ENCODE results near the gene TMEM231. TPM values are rescaled to one million over a fixed set of nuclear protein-coding genes. Genes with fewer than 3 reads are reported as not detected.

The TMEM231 gene
- total RNA-seq, 2 experiments from 2014 or later: 2.1 to 2.3 TPM

DNA sequence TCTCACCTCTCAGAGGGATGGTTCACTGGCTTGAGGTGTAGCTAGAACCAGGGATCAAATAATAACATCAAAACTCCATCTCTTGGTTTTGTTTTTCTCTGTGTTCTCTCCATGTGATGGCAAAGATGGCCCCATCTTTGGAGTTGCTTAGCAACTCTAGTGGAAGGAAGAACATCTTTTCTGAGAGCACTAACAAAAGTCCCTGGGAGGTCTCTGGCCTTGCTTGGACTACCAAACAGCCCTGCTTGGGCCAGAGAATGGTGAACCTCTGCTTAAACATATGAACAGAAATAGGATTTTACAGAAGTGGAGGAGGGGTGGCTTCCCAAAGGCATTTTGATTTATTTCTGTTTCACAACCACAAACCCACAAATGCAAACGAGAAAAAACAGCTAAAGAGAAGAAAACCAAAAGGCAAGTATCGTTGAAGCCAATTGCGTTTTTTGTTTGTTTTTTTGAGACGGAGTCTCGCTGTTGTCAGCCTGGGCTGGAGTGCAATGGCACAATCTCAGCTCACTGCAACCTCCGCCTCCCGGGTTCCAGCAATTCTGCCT, 23.3 kb upstream of the TMEM231 start:
- ATAC-seq (no peak), DNase-seq (no peak)
- Mint-ChIP-seq H3K4me1 (ENCODE audit: low read depth) (peaks cover 7% of the 10 kb centered on the region), H3K9me3 (ENCODE audit: insufficient read depth) (no peaks in the 10 kb centered on the region), H3K27me3 (ENCODE audit: low read depth) (no peaks in the 10 kb centered on the region), H3K36me3 (ENCODE audit: low read depth) (peaks cover 37% of the 10 kb centered on the region), H3K27ac (no peak overlapping the region), H3K4me3 (no peak overlapping the region)
- ChIA-PET CTCF (interaction anchor here (1.3 to 1.6 kb wide), 2 partner anchors 62 to 114 kb away, joined by 3 to 6 read pairs; no protein-coding TSS in a partner anchor), POLR2A (interaction anchor here (1.1 kb wide), 2 partner anchors 13 to 44 kb away, joined by 3 to 4 read pairs; partner anchors contain the start of genes ADAT1 and GABARAPL2)

GRCh38 chr16:75578725-75579124, 22.7 kb upstream of the TMEM231 start:
- DNase-seq (no peak), ATAC-seq (no peak)
- Mint-ChIP-seq H3K27ac (no peak overlapping the region), H3K9me3 (ENCODE audit: insufficient read depth) (no peaks in the 10 kb centered on the region), H3K4me3 (no peak overlapping the region), H3K36me3 (ENCODE audit: low read depth) (peaks cover 41% of the 10 kb centered on the region), H3K27me3 (ENCODE audit: low read depth) (no peaks in the 10 kb centered on the region), H3K4me1 (ENCODE audit: low read depth) (peaks cover 7% of the 10 kb centered on the region)
- ChIA-PET CTCF (interaction anchor here (1.3 to 1.6 kb wide), 2 partner anchors 62 to 114 kb away, joined by 3 to 6 read pairs; no protein-coding TSS in a partner anchor), POLR2A (interaction anchor here (1.1 kb wide), 1 partner anchor 12 kb away, joined by 4 read pairs; the partner anchor contains the start of gene GABARAPL2)

- ChIA-PET CTCF (interaction anchor here (1.3 kb wide), 1 partner anchor 113 kb away, joined by 3 read pairs; no protein-coding TSS in a partner anchor), POLR2A (interaction anchor here (1.1 kb wide), 1 partner anchor 11 kb away, joined by 4 read pairs; the partner anchor contains the start of gene GABARAPL2)
- no peak for ATAC-seq
Observed at GRCh38 chr16:75578212-75578611, 22.2 kb upstream of the TMEM231 start.

GRCh38 chr16:75576384-75576811, 20.3 kb upstream of the TMEM231 start:
- peak; percentile 44 for ATAC-seq
- POLR2A ChIA-PET: interaction anchor here (1.8 kb wide), 1 partner anchor 11 kb away, joined by 3 read pairs; no protein-coding TSS in a partner anchor
- H3K27ac Mint-ChIP-seq: no peak overlapping the region

More at GRCh38 chr16:75578212-75578611, 22.2 kb upstream of the TMEM231 start:
- DNase-seq: no peak
- Mint-ChIP-seq H3K4me3 (no peak overlapping the region), H3K36me3 (ENCODE audit: low read depth) (peaks cover 46% of the 10 kb centered on the region), H3K4me1 (ENCODE audit: low read depth) (peaks cover 7% of the 10 kb centered on the region), H3K27ac (no peak overlapping the region), H3K27me3 (ENCODE audit: low read depth) (no peaks in the 10 kb centered on the region), H3K9me3 (ENCODE audit: insufficient read depth) (no peaks in the 10 kb centered on the region)

DNA sequence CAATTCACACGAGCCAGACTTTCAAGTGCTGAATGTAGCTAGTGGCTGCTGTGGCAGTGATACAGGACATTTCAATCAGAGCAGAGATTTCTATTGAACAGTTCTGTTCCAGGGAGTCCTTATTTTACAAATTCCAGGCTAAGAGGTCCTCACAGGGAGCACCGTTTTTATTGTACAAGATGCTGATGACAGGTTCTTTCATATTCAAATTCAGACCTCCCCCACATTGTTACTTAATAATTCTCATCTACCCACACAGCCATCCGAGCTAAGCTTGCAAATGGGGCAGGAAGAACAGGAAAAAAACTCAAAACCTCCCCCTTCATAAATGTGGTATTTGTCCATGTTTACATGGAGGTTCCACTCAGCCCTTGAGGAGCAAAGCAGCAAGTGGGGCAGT, 19.9 kb upstream of the TMEM231 start:
- H3K4me1 Mint-ChIP-seq (ENCODE audit: low read depth): peaks cover 7% of the 10 kb centered on the region
- ATAC-seq (no peak), DNase-seq (no peak)
- H3K27me3 Mint-ChIP-seq (ENCODE audit: low read depth): no peaks in the 10 kb centered on the region
- H3K9me3 Mint-ChIP-seq (ENCODE audit: insufficient read depth): no peaks in the 10 kb centered on the region
- no peak overlapping the region for H3K27ac Mint-ChIP-seq
- ChIA-PET POLR2A (interaction anchor here (1.8 kb wide), 1 partner anchor 10 kb away, joined by 3 read pairs; no protein-coding TSS in a partner anchor), CTCF (interaction anchor here (1.1 to 1.4 kb wide), 2 partner anchors 31 to 105 kb away, joined by 3 to 4 read pairs; no protein-coding TSS in a partner anchor)
- peaks cover 57% of the 10 kb centered on the region for H3K36me3 Mint-ChIP-seq (ENCODE audit: low read depth)
- no peak overlapping the region for H3K4me3 Mint-ChIP-seq

More at GRCh38 chr16:75576384-75576811, 20.3 kb upstream of the TMEM231 start:
- Mint-ChIP-seq H3K4me1 (ENCODE audit: low read depth) (peaks cover 7% of the 10 kb centered on the region), H3K36me3 (ENCODE audit: low read depth) (peaks cover 55% of the 10 kb centered on the region), H3K27me3 (ENCODE audit: low read depth) (no peaks in the 10 kb centered on the region), H3K9me3 (ENCODE audit: insufficient read depth) (no peaks in the 10 kb centered on the region), H3K4me3 (no peak overlapping the region)
- CTCF ChIA-PET: interaction anchor here (1.4 kb wide), 1 partner anchor 30 kb away, joined by 4 read pairs; no protein-coding TSS in a partner anchor
- no peak for DNase-seq

- ChIA-PET POLR2A (no interaction called here), CTCF (interaction anchor here (0.7 to 2.3 kb wide), 3 partner anchors 10 to 103 kb away, joined by 3 to 7 read pairs (median 3); no protein-coding TSS in a partner anchor)
- H3K4me3 Mint-ChIP-seq: no peak overlapping the region
- no peak for ATAC-seq
- no peak overlapping the region for H3K27ac Mint-ChIP-seq
- H3K4me1 Mint-ChIP-seq (ENCODE audit: low read depth): peaks cover 9% of the 10 kb centered on the region
- H3K36me3 Mint-ChIP-seq (ENCODE audit: low read depth): peaks cover 57% of the 10 kb centered on the region
- H3K9me3 Mint-ChIP-seq (ENCODE audit: insufficient read depth): no peaks in the 10 kb centered on the region
- no peaks in the 10 kb centered on the region for H3K27me3 Mint-ChIP-seq (ENCODE audit: low read depth)
- no peak for DNase-seq
Observed at GRCh38 chr16:75573955-75574354, 17.9 kb upstream of the TMEM231 start.

DNA sequence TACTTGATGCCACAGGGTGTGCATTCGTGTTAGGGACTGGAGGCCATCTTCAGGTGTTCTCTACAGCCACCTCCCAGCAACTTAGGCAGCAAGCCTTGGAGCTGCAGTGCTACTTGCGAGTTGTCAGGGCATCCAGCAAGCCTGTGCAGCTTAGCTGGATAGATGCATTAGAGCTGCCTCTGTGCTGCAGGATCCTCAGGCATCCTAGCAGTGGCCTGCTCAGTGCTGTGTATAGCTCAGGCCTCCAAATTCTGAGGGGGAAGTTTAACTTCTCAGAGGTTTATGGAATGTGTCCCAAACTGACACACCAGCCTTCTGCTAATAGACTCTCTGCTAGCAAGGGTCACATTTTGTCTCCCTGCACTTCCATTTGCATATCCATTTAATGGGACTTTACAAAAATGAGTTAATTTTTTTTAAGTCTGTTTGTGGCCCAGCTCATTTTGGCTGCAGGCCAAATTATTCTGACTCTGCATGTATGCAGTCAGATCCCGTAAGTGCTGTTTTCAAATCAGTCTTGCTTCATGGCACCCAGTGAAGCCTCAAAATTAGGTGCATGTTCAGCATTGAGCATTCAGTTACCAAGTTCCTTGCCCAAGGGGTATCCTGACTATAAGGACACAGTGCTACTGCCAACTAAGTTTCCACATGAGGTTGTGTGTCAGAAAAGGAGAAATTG, 17.0 kb upstream of the TMEM231 start:
- POLR2A ChIA-PET: no interaction called here
- Mint-ChIP-seq H3K36me3 (ENCODE audit: low read depth) (peaks cover 58% of the 10 kb centered on the region), H3K4me3 (no peak overlapping the region), H3K27ac (no peak overlapping the region), H3K27me3 (ENCODE audit: low read depth) (no peaks in the 10 kb centered on the region), H3K9me3 (ENCODE audit: insufficient read depth) (no peaks in the 10 kb centered on the region), H3K4me1 (ENCODE audit: low read depth) (peaks cover 16% of the 10 kb centered on the region)
- no peak for DNase-seq
- no peak for ATAC-seq
- CTCF ChIA-PET: interaction anchor here (1.0 to 2.3 kb wide), 2 partner anchors 9 to 56 kb away, joined by 3 to 7 read pairs; no protein-coding TSS in a partner anchor

DNA sequence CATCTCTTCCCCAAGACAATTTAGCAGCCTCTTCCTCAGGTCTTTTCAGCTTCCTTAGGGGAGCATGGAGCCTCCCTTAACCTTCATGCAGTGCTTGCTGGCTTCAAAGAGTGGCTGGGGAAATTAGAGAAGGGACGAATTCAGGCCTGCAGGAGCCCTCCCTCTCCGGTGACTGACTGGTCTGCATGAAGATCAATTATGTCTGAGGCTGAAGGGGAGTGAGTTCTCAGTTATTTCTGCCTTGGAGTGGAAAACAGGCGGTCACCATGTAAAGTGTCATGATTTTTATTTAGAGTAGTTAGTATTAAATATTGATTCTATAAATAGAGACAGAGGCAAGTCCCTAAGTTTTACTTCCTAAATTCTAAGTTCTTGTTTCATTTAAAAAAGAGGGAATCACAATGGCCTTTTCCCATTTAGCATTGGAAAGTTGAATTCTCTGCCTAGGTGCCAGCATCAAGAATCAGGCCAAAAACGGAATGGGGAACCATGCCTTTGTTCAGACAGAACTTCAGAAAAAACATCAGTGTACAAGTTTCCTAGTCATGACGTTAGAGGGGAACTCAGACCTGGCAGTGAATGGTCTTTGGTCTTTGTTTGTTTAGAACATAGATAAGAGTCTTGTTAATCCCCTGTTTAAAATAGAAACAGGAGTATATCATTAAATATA, 14.5 kb upstream of the TMEM231 start:
- Mint-ChIP-seq H3K27ac (no peak overlapping the region), H3K36me3 (ENCODE audit: low read depth) (peaks cover 49% of the 10 kb centered on the region), H3K27me3 (ENCODE audit: low read depth) (no peaks in the 10 kb centered on the region), H3K4me1 (ENCODE audit: low read depth) (peaks cover 31% of the 10 kb centered on the region), H3K9me3 (ENCODE audit: insufficient read depth) (no peaks in the 10 kb centered on the region), H3K4me3 (no peak overlapping the region)
- ATAC-seq: no peak
- DNase-seq: no peak
- POLR2A ChIA-PET: no interaction called here
- CTCF ChIA-PET: no interaction called here

DNA sequence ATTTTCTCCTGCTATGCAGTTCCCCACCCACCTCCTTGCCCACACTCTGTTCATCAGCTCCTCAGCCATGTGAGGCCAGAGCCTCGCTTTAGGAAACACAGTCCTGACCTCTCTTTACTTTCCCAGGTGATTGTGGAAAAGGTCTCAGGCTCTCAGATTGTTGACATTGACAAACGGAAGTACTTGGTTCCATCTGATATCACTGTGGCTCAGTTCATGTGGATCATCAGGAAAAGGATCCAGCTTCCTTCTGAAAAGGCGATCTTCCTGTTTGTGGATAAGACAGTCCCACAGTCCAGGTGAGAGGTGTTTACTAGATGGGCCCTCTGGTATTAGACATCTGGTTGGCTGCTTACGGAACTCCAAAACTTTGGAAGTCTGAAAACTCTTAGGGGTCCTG, 11.9 kb upstream of the TMEM231 start:
- peaks cover 31% of the 10 kb centered on the region for H3K36me3 Mint-ChIP-seq (ENCODE audit: low read depth)
- peaks cover 9% of the 10 kb centered on the region for H3K27me3 Mint-ChIP-seq (ENCODE audit: low read depth)
- ChIA-PET CTCF (interaction anchor here (1.2 to 3.3 kb wide), 4 partner anchors 51 to 134 kb away, joined by 3 to 9 read pairs (median 4); no protein-coding TSS in a partner anchor), POLR2A (interaction anchor here (3.4 to 3.8 kb wide), 3 partner anchors 11 to 80 kb away, joined by 16 to 19 read pairs (median 18); partner anchors contain the start of genes ADAT1, KARS1, TERF2IP and TMEM231)
- H3K27ac Mint-ChIP-seq: peak overlapping the region; percentile 32
- peaks cover 39% of the 10 kb centered on the region for H3K4me1 Mint-ChIP-seq (ENCODE audit: low read depth)
- H3K4me3 Mint-ChIP-seq: peak overlapping the region; percentile 97
- no peak for DNase-seq
- no peaks in the 10 kb centered on the region for H3K9me3 Mint-ChIP-seq (ENCODE audit: insufficient read depth)
- no peak for ATAC-seq

- Mint-ChIP-seq H3K27me3 (ENCODE audit: low read depth) (peaks cover 14% of the 10 kb centered on the region), H3K36me3 (ENCODE audit: low read depth) (peaks cover 25% of the 10 kb centered on the region), H3K9me3 (ENCODE audit: insufficient read depth) (no peaks in the 10 kb centered on the region), H3K4me3 (peak overlapping the region; percentile 97), H3K27ac (peak overlapping the region; percentile 67), H3K4me1 (ENCODE audit: low read depth) (peaks cover 39% of the 10 kb centered on the region)
- peak; percentile 37 for DNase-seq
- POLR2A ChIA-PET: interaction anchor here (1.2 to 3.8 kb wide), 5 partner anchors 8 to 81 kb away, joined by 3 to 19 read pairs (median 16); partner anchors contain the start of genes ADAT1, KARS1, TERF2IP and TMEM231
- ATAC-seq: peak; percentile 27
- CTCF ChIA-PET: interaction anchor here (1.2 to 4.7 kb wide), 4 partner anchors 55 to 133 kb away, joined by 3 to 17 read pairs (median 6); partner anchors contain the start of gene TMEM170A
Observed at GRCh38 chr16:75566758-75567255, 10.8 kb upstream of the TMEM231 start.
